Measurements from ENCODE around the gene OR4D6. TPM values are rescaled to one million over a fixed set of nuclear protein-coding genes. Genes with fewer than 3 reads are reported as not detected.

The OR4D6 gene
- polyA plus RNA-seq, 1 donor, result not detected

Other genes with a start within 250 kb of the OR4D6 start
- 6.8 TPM for gene MPEG1, start 244.0 kb upstream of the OR4D6 start, polyA plus RNA-seq (ENCODE audit: insufficient read length)
- gene OR5AN1, start 98.1 kb upstream of the OR4D6 start, polyA plus RNA-seq (ENCODE audit: insufficient read length), result not detected
- gene OR5A2, start 30.5 kb upstream of the OR4D6 start, polyA plus RNA-seq (ENCODE audit: insufficient read length), result 0.03 TPM
- gene OR5A1, start 20.5 kb upstream of the OR4D6 start, polyA plus RNA-seq (ENCODE audit: insufficient read length), result 0.03 TPM
- gene OR4D10, start 16.4 kb downstream of the OR4D6 start, polyA plus RNA-seq (ENCODE audit: insufficient read length), result not detected
- gene OR4D11, start 46.6 kb downstream of the OR4D6 start, polyA plus RNA-seq (ENCODE audit: insufficient read length), result not detected
- 0.07 TPM for gene OR4D9, start 54.6 kb downstream of the OR4D6 start, polyA plus RNA-seq (ENCODE audit: insufficient read length)
- 61.6 TPM for gene OSBP, start 158.8 kb downstream of the OR4D6 start, polyA plus RNA-seq (ENCODE audit: insufficient read length)
- 55.0 TPM for gene PATL1, start 212.1 kb downstream of the OR4D6 start, polyA plus RNA-seq (ENCODE audit: insufficient read length)

Data from left kidney (tissue), 1 donor.